Muscle layer of duodenum (tissue), 2 donors: Measurements from ENCODE around the gene MYZAP.

Experiments used
- H3K27ac ChIP-seq: one replicate; pipeline ENCODE4 v1.7.0; 2013; ENCODE audit warnings: mild to moderate bottlenecking, low read length
- H3K27me3 ChIP-seq: one replicate; pipeline ENCODE4 v1.7.0; 2013; ENCODE audit warnings: low read depth, mild to moderate bottlenecking, control low read depth, low read length
- H3K36me3 ChIP-seq, 2 donors: one replicate each; pipeline ENCODE4 v1.7.0; 2013; ENCODE audit warnings: low read length in 2 of 2, control low read depth in 1 of 2, mild to moderate bottlenecking in 1 of 2; ENCODE audit not compliant: insufficient read depth in 2 of 2, control insufficient read depth in 1 of 2
- H3K4me1 ChIP-seq, 2 donors: one replicate each; pipeline ENCODE4 v1.7.0; 2013; ENCODE audit warnings: low read length in 2 of 2, mild to moderate bottlenecking in 2 of 2, control low read depth in 1 of 2, moderate library complexity in 1 of 2; ENCODE audit not compliant: insufficient read depth in 2 of 2, control insufficient read depth in 1 of 2
- H3K4me3 ChIP-seq, 2 donors: one replicate each; pipeline ENCODE4 v1.7.0; 2013; ENCODE audit warnings: low read length in 2 of 2, low read depth in 1 of 2, mild to moderate bottlenecking in 1 of 2
- H3K9me3 ChIP-seq, 2 donors: one replicate each; pipeline ENCODE4 v1.7.0; 2013; ENCODE audit warnings: low read length in 2 of 2, control low read depth in 1 of 2, mild to moderate bottlenecking in 1 of 2; ENCODE audit not compliant: control insufficient read depth in 1 of 2
- donor health status: healthy.

The MYZAP gene

GRCh38 chr15:57552678-57553334 lies 38.9 kb upstream of the MYZAP start:
- peaks cover 3 to 17% of the 10 kb centered on the region in 2 donors for H3K4me1 ChIP-seq
- H3K27me3 ChIP-seq: no peaks in the 10 kb centered on the region
- H3K4me3 ChIP-seq: no peak overlapping the region
- H3K9me3 ChIP-seq: no peaks in the 10 kb centered on the region
- no peak overlapping the region for H3K27ac ChIP-seq
- no peaks in the 10 kb centered on the region for H3K36me3 ChIP-seq

GRCh38 chr15:57553526-57553925 lies 38.2 kb upstream of the MYZAP start:
- H3K9me3 ChIP-seq: no peaks in the 10 kb centered on the region
- no peak overlapping the region for H3K4me3 ChIP-seq
- no peaks in the 10 kb centered on the region for H3K27me3 ChIP-seq
- no peaks in the 10 kb centered on the region for H3K36me3 ChIP-seq
- H3K4me1 ChIP-seq: peaks cover 3 to 17% of the 10 kb centered on the region in 2 donors
- no peak overlapping the region for H3K27ac ChIP-seq

- Histone ChIP-seq H3K9me3 (no peaks in the 10 kb centered on the region), H3K4me1 (peaks cover 3 to 17% of the 10 kb centered on the region in 2 donors), H3K27me3 (no peaks in the 10 kb centered on the region), H3K4me3 (no peak overlapping the region), H3K27ac (no peak overlapping the region), H3K36me3 (no peaks in the 10 kb centered on the region)
Observed at GRCh38 chr15:57554063-57554811, 37.5 kb upstream of the MYZAP start.

- Histone ChIP-seq H3K4me3 (no peak overlapping the region), H3K27me3 (no peaks in the 10 kb centered on the region), H3K27ac (no peak overlapping the region), H3K9me3 (no peaks in the 10 kb centered on the region), H3K36me3 (no peaks in the 10 kb centered on the region), H3K4me1 (peaks cover 3 to 17% of the 10 kb centered on the region in 2 donors)
Observed at GRCh38 chr15:57554812-57555179, 36.9 kb upstream of the MYZAP start.

GRCh38 chr15:57555270-57555669 lies 36.4 kb upstream of the MYZAP start:
- H3K9me3 ChIP-seq: no peaks in the 10 kb centered on the region
- no peaks in the 10 kb centered on the region for H3K36me3 ChIP-seq
- H3K27me3 ChIP-seq: no peaks in the 10 kb centered on the region
- peaks cover 3 to 17% of the 10 kb centered on the region in 2 donors for H3K4me1 ChIP-seq
- no peak overlapping the region for H3K4me3 ChIP-seq
- H3K27ac ChIP-seq: no peak overlapping the region

GRCh38 chr15:57556040-57556439 lies 35.7 kb upstream of the MYZAP start:
- Histone ChIP-seq H3K27me3 (no peaks in the 10 kb centered on the region), H3K27ac (no peak overlapping the region), H3K4me3 (no peak overlapping the region), H3K9me3 (no peaks in the 10 kb centered on the region), H3K36me3 (no peaks in the 10 kb centered on the region), H3K4me1 (peaks cover 3 to 16% of the 10 kb centered on the region in 2 donors)

GRCh38 chr15:57557267-57557666 lies 34.4 kb upstream of the MYZAP start:
- Histone ChIP-seq H3K27ac (no peak overlapping the region), H3K9me3 (no peaks in the 10 kb centered on the region), H3K27me3 (no peaks in the 10 kb centered on the region), H3K4me1 (peaks cover 3 to 12% of the 10 kb centered on the region in 2 donors), H3K36me3 (no peaks in the 10 kb centered on the region), H3K4me3 (no peak overlapping the region)

GRCh38 chr15:57557810-57558209 lies 33.9 kb upstream of the MYZAP start:
- H3K27me3 ChIP-seq: no peaks in the 10 kb centered on the region
- no peaks in the 10 kb centered on the region for H3K36me3 ChIP-seq
- peaks cover 3 to 12% of the 10 kb centered on the region in 2 donors for H3K4me1 ChIP-seq
- H3K9me3 ChIP-seq: no peaks in the 10 kb centered on the region
- no peak overlapping the region for H3K27ac ChIP-seq
- no peak overlapping the region for H3K4me3 ChIP-seq

- H3K36me3 ChIP-seq: no peaks in the 10 kb centered on the region
- H3K27me3 ChIP-seq: no peaks in the 10 kb centered on the region
- H3K4me1 ChIP-seq: peaks cover 0 to 5% of the 10 kb centered on the region in 2 donors
- peak overlapping the region; percentile 19 for H3K27ac ChIP-seq
- H3K4me3 ChIP-seq: no peak overlapping the region
- no peaks in the 10 kb centered on the region for H3K9me3 ChIP-seq
Observed at GRCh38 chr15:57559875-57560274, 31.8 kb upstream of the MYZAP start.

GRCh38 chr15:57561041-57561711 lies 30.5 kb upstream of the MYZAP start:
- Histone ChIP-seq H3K27me3 (no peaks in the 10 kb centered on the region), H3K4me1 (no peaks in the 10 kb centered on the region), H3K27ac (no peak overlapping the region), H3K4me3 (no peak overlapping the region), H3K36me3 (no peaks in the 10 kb centered on the region), H3K9me3 (no peaks in the 10 kb centered on the region)

GRCh38 chr15:57562196-57562769 lies 29.4 kb upstream of the MYZAP start:
- no peak overlapping the region for H3K4me3 ChIP-seq
- no peaks in the 10 kb centered on the region for H3K27me3 ChIP-seq
- no peaks in the 10 kb centered on the region for H3K36me3 ChIP-seq
- no peak overlapping the region for H3K27ac ChIP-seq
- no peaks in the 10 kb centered on the region for H3K9me3 ChIP-seq
- H3K4me1 ChIP-seq: no peaks in the 10 kb centered on the region
